HG02642 (cell line): Measurements from ENCODE around the gene MPHOSPH8.

Experiments
- ATAC-seq: cut with Tn5 transposase; IDR thresholded peaks from one replicate; pipeline ENCODE4 v1.9.1; 2021; ENCODE audit warnings: mild to moderate bottlenecking; ENCODE audit not compliant: unreplicated experiment, poor library complexity

Gene MPHOSPH8, protein sequence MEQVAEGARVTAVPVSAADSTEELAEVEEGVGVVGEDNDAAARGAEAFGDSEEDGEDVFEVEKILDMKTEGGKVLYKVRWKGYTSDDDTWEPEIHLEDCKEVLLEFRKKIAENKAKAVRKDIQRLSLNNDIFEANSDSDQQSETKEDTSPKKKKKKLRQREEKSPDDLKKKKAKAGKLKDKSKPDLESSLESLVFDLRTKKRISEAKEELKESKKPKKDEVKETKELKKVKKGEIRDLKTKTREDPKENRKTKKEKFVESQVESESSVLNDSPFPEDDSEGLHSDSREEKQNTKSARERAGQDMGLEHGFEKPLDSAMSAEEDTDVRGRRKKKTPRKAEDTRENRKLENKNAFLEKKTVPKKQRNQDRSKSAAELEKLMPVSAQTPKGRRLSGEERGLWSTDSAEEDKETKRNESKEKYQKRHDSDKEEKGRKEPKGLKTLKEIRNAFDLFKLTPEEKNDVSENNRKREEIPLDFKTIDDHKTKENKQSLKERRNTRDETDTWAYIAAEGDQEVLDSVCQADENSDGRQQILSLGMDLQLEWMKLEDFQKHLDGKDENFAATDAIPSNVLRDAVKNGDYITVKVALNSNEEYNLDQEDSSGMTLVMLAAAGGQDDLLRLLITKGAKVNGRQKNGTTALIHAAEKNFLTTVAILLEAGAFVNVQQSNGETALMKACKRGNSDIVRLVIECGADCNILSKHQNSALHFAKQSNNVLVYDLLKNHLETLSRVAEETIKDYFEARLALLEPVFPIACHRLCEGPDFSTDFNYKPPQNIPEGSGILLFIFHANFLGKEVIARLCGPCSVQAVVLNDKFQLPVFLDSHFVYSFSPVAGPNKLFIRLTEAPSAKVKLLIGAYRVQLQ

DNA sequence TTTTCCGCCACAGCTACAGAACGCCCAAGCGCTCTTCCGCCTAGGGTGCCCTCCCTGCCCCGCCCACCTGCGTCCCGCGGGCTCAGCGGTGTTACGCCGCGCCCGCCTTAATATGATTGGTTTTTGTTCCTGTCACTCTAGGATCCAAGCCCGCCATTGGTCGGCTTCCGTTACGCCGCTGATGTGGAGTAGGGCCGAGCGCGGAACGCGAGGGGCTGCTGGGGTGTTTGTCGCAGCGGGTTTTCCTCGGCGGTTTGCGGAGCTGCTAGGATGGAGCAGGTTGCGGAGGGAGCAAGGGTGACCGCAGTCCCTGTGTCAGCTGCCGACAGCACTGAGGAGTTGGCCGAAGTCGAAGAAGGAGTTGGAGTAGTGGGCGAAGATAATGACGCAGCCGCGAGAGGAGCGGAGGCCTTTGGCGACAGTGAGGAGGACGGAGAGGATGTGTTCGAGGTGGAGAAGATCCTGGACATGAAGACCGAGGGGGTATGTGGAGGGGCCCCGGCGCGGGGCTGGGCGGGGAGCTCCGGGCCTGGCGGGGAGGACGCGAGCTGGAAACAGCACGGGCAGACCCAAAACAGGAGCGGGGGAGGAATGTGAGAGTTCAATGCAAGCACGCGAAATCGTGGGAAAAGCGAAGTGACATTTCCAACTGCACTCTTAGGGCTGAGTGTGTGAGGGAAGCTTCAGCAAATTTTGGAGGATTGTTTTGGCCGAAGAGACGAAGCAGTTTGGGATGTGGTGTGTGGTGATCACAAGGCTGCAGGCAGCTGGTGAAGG is at the start of gene MPHOSPH8:
Gene MPHOSPH8, plus strand, starts transcription at position 181 of the 777 bp plus-strand sequence. Its CDS starts 90 bp downstream, at position 271.
- ATAC-seq = peak; percentile 99

DNA sequence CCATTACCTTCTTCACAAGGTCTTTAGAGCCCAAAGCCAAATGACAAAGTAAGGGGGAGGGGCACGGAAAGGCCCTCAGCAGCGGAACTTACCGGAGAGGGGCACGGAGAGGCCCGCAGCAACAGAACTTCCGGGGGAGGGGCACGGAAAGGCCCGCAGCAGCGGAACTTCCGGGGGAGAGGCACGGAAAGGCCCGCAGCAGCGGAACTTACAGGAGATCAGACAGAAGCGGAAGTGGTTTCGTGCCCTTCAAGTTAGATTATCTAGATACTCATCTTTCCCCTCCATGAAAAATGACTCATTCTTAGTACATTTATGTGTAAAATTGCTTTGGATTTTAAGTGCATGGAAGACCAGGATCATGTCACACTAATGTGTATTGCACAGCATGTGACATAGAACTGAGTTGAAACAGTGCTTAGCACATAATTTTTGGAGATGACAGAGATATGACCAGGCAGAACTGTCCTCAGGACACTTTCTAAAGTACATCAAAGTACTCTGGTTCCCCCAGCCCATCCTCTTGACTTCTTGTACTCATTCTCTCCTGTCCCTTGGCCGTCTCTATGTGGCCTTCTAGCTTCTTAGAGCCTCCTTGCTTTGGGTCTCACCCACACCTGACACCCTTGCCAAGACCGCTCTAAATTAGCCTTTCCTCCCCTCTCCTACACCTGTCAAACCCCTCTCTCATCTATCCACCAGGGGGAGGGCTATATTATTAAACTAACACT is 46.4 kb upstream of the MPHOSPH8 start:
- ATAC-seq = peak; percentile 85

DNA sequence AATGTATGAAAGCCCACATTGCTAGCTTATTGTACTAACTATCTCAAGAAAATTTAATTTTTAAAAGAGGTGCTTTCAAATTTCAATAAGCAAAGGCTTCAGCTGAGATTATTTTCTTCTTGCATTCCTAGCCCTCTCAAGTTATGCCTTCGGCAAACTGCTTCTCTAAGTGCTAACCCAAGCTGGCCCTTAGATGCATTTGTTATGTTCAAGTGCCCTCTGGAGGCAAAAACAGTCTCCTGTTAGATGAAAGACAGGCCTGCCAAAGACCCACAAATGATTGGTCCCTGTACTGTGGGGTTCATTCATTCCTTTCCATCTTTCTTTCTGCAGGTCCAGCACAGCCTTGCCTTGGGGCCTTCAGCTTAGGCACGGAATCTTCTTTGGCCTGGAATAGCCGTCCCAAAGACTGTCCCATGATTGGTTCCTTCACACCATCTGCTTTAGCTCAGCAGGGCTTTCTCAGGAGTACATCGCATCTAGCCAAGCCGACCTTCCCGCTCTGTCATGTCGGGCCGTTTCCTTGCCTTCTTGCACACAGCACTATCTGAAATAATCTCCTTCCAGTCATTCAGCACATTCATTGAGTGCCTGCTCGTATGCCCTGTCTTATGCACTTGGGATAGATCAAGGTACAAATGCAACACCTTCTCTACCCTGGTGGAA is 45.7 kb upstream of the MPHOSPH8 start:
- ATAC-seq = peak; percentile 70

DNA sequence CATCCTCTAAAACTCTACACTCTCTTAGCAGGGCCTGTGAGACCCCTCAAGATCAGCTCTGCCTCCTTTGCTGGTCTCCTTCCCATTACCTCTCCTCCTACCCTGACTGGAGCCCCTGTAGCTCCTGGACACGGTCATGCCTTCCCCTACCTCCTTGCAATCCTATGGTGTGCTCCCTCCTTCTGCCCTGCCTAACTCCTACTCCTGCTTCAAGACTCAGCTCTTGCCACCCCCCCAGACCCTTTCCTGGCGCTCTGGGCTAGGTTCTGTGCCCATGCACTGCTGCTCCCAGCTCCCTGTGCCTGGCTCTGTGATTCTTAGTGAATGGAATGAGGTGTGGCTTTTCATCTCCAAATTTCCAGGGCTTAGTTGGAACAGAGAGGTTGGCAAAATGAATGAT is 44.1 kb upstream of the MPHOSPH8 start:
- ATAC-seq = no peak

DNA sequence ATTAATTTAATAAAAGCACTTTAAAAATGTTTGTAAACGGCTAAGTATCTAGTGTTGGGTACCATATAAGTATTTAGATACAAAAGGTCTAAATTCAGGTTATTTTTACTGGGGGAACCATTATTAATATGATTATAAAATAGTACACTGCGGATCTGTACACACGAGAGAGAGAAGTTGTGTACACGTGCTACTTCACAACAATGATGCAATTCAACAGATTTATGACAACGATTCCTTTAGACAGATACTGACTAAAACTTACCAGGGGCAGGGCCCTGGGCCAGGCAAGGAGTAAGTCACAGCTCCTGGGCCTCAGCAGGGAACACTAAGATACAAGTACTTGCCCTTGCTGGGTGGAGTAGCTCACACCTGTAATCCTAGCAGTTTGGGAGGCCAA is 43.0 kb upstream of the MPHOSPH8 start:
- no peak for ATAC-seq

DNA sequence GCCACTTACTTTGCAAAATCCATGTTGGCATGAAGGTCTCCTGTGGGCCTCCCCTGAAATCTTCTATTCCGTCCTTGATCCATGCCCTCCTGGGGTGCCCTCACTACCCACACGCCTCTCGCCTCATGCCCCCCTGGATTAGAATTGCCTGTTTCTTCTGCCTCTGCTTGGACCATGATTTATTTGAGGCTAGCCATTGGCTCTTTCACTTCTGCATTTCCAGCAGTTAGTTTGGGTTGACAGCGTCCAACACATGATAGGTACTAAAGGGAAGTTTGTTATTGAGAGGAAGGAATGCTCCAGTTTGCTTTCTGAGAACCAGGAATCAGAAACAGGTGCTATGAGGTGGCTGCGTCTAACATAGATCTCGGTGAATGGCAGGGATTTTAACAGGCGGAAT is 41.6 kb upstream of the MPHOSPH8 start:
- no peak for ATAC-seq

DNA sequence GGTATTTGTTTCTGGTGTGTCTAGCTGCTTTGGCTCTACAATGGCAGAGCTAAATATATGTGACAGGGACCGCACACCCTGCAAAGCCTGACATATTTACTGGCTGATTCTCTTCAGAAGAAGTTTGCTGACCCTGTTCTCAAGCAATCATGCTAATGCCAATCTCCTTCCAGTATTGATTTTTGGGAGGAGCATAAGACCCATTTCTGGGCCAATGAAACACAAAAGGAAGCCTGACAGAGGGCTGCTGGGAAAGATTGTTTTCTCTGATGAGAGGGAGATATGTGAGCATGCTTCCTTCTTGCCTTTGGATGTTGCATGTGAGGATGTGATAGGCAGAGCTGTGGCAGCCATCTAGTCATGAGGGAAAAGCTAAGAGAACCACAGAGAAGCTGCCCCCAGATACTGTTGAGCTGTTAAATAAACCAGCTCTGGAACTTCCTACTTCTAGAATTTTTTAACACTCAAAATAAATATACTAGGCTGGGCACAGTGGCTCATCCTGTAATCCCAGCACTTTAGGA is 40.7 kb upstream of the MPHOSPH8 start:
- no peak for ATAC-seq

DNA sequence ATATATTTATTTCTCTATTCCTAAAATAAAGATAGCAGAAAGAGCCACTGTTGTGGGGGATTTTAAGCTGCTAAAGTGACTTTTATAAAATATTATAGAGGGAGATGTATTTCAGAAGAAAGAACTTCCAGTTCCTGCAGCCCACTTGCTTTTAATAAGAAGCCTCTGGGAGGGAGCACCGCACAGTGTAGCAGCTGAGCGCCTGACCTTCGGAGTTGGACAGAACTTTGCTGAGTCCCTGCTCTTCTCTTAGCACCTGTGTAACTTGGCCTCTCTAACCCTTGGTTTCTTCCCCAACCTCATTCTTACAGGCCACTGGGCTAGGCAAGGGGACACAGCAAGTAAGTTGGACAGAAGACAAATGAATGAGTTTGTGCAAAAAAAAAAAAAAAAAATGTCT is 37.4 kb upstream of the MPHOSPH8 start:
- ATAC-seq = no peak

DNA sequence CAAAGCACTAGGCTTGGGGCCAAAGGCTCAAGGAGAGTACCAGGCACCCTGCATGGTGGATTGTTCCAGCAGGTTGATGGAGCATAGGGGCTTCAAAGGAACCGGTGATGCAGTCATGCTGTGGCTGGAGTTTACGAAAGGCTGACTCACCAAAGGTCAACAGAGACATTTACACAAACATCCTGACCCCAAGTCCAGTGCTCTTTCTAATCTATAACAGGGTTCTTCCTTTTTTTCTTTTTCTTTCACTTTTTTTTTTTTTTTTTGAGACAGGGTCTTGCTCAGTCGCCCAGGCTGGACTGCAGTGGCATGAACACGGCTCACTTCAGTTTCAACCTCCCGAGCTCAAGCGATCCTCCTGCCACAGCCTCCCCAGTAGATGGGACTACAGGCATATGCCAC is 36.5 kb upstream of the MPHOSPH8 start:
- no peak for ATAC-seq

DNA sequence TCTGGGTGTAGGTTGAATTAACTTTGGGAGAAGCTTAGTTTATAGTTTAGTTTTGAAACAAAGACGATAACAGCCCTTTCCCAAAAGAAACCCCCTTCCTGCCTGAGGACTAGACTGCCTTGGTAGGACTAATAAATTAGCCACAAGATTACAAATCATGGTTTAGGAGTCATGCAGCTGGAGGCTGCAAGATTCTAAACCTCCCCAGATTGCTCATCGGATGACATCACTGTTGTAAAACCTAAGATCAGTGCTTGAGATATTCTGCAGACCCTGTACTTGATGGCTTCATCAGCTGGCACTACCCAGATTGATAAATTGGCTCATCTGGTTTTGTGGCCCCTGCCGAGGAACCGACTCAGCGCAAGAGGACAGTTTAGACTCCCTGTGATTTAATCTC is 35.9 kb upstream of the MPHOSPH8 start:
- no peak for ATAC-seq

DNA sequence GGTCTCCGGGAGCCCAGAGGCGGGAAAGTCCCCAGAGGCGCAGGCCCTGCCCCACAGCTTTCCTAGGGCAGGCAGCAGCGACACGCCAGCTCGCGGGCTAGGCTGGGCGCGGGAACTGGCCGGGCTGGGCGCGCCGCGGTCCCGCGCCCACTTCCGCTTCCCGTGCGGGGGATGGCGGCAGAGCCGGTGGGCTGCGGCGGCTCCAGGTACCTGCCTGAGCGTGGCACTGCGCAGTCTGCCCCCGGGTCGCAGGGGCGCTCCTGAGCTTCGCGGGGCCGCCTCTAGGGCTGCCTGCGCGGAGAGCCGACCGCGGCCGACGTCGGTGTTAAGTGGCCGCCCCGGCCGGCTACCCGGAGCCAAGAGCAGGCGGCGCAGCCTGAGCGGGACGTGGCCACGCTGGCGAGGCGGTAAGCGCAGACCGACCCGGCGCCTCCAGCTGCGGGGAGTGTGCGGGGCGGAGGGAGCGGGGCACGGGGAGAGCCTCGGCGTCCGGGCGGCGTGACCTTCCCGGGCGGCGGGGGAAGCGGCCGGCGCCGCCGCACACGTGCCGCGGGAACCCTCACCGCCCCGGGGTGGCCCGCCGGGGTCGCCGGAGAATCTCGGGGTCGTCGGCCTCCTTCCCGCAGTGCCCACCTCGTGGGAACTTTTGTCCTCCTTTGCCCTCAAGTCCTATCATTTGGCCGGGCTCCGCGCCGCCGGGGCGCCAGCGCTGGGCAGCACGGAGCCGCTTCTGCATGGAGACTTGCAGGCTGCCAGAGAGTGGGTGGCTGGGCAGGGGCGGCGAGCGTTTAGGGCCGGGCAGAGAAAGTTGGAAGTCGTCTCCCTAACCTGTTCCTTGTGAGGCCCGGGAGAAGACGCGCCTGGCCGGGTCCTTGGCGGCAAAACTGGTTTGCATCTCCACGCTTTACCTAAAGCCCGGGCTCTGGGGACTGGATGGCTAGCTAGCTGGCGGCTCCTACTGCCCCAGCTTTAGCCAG is 31.4 kb upstream of the MPHOSPH8 start:
- ATAC-seq = peak; percentile 90

DNA sequence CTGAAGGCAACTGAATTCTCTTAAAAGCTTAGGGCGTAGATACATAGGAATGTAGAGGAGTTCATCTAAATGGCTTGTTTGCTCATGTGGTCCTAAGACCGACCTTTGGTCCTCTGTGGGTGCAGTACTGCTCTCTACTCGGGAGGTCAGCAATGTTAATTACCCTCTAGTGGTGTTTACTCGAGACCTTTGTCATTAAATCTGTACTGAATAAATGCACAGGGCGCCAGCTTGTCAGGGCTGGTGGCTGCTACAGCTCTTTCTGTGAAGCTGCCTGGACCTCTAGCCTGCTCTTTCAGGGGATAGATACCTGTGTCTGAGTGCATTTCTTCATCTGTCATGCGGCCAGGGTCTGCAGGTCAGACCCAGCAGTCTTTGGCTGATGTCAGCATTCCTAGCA is 29.2 kb upstream of the MPHOSPH8 start:
- ATAC-seq = no peak

DNA sequence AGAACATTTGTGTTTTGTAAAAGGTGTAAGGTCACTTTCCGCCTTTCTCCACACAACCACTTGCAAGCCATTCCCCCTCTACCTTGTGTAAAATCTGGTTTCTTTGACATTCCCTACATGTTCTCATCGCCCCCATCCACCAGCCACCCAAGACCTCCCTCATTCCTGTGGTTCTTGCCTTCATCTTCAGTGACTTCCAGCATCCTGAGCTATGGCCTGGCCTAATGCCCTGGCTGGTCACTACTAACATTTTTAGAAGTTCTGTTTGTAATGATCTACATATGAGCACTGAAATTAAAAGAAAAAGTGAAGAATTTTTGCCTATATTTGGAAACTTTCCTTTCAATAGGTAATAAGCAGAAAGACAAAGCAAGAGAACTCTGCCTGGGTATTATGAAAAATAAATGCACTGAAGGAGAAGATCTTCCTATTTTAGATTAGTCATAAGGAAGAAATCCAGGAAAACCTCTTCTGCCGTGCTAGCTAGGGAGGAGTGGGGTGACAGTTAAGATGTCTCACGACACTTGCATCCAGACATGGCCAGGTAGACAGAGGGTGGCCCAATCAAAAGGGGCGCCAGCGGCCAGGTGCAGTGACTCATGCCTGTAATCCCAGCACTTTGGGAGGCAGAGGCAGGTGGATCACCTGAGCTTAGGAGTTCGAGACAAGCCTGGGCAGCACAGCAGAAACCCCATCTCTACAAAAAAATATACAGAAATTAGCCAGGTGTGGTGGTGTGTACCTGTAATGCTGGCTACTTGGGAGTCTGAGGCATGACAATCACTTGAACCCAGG is 28.1 kb upstream of the MPHOSPH8 start:
- no peak for ATAC-seq

DNA sequence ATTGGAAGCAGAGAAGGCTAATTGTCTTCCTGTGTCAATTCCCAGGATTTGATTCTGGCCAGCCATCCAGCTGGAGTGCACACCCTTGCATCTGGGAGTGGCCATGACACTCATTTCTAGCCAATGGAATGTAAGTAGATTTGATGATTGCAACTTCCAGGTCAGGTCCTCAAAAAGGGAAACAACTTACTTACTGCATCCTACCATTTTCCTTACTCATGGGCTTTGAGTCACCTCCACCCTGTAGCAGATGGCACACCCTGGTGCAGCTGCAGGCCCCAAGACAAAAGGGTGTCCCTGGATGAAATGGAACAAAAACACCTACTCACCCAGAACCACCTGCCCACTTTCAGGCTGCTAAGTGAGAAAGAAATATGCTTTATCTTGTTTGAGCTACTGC is 27.3 kb upstream of the MPHOSPH8 start:
- ATAC-seq = no peak

DNA sequence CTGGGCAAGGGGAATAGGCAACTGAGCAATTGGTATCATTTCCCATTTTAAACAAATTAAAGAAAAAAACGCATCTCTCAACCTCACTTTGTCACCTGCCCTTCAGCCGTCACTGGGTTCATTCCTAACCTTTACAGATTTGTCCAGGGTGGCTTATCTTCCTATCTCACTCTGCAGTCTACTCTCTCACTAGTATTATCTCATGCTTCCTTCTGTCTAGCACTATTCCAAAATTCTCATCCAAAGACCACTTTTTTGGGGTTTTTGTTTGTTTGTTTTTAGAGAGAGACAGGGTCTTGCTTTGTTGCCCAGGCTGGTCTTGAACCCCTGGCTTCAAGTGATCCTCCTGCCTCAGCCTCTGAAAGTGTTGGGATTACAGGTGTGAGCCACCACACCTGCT is 26.7 kb upstream of the MPHOSPH8 start:
- no peak for ATAC-seq

DNA sequence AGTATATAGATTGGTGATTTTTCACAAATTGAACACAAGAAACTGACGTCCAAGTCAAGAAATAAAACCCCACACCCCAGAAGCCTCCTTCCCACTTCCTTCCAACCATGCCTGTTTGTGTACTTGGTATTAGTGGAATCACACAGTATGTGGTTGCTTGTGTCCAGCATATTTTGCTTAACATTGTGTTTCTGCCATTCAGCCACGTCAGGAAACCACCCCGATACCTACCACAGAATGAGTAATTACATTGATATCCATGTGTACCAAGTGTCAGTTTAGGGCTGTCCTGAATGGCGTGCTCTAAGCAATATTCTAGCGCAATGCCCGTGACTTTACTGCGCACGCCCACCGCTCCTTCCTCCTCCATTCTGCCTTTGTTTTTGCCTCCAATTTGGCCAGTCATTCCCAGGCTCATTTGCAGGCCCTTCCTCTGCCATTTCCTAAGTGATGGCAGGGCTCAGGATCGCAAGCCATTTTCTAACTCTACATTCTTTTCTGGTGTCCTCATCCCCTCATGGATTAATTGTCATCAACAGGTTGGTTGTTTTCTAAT is 25.9 kb upstream of the MPHOSPH8 start:
- ATAC-seq = no peak

DNA sequence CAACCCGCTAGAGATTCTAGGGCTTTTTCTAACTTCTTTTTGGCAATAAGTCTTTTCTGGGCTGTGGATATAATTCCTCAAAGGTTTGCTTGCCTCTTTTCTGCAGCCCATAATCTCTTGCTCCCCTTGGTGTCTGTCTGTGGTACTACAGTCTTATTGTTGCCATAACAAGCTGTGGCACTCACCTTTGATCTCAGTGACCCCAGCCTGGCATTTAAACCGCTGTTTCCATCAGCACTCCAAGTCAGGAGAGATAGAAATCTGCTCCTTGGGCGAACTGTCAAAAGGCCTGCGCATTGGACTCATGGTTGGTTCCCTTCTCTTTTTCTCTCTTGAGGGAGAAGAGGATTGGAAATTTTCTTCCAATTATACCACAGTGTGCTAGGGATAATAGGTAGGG is 14.5 kb upstream of the MPHOSPH8 start:
- peak; percentile 62 for ATAC-seq
